HG03103 (cell line): Measurements from ENCODE around the gene CD1D.
"Not testable (repeated sequence)": the region's sequence is repeated elsewhere in the genome, so short reads cannot be mapped to it uniquely, and the experiment has no call there.

Experiments
- ATAC-seq: cut with Tn5 transposase; IDR thresholded peaks from one replicate; pipeline ENCODE4 v1.9.1; 2021; ENCODE audit warnings: low read depth; ENCODE audit not compliant: unreplicated experiment

The CD1D gene

DNA sequence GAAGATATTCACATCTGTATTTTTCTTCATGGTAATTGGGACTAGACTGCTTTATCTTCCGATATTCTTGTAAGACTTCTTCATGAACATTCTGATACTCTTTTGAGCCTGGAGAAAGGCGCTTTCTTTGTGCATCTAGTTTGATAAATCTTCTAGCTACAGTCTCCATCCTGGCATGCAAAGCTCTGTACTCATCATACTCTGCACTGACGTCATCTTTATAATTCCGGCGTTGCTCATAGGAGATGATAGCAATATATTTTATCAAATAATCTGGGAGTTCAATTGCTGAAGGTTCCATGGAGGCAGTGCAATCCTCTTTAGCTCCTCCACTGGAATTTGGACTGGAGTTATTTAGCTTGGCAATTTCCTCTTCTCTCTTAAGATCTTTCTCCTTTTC, 4.8 kb upstream of the CD1D start:
- not testable (repeated sequence) for ATAC-seq

- no peak for ATAC-seq
Observed at GRCh38 chr1:158176399-158176798, 4.3 kb upstream of the CD1D start.

GRCh38 chr1:158176849-158177699, 3.6 kb upstream of the CD1D start:
- ATAC-seq = not testable (repeated sequence)

DNA sequence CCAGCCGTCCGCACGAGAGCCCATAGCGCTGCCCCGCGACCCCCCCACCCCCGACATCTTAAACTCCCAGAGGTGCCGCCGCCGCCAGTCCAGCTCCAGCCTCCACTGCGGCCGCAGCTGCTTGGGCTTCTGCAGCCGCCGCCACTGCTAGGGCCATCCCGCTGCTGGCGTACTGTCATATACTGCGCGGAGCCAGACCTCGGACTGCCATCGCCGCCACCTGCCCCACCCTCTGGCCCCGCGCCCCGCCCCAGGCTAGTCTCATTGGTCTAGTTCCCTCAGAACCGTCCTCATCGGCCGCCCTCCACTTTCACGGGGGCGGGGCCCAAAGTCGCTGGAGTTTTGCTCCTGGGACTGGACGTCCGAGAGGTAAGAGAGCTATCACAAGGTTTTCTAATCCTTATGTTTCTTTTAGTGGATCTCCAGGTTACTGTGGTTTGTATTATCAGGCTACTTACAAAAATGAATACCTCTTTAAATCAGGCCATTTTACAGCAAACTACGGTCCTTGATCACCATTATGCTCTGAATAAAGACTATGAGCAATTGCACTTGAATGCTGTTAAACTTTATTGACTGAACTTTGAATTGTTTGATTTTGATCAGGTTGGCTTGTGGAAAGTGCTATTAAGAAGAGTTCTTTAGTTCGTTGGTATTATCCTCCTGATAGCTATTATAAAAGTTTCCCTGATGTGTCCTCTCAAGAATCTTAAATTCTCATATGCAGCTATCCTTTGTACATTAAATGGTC, 2.8 kb upstream of the CD1D start:
- ATAC-seq = no peak

GRCh38 chr1:158179301-158180041, 1.2 kb upstream of the CD1D start:
- ATAC-seq = peak; percentile 83

DNA sequence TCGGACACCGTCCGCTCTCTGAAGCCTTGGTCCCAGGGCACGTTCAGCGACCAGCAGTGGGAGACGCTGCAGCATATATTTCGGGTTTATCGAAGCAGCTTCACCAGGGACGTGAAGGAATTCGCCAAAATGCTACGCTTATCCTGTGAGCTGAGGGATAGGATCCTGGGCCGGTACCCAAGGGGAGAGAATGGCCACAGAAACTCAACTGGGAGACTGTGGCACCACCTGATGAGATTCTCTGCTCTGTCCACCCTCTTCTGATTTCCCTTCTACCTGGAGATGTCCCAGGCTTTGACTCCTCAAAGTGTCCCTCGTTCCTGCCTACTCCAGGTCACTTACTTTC, 855 bp downstream of the CD1D start:
- no peak for ATAC-seq

GRCh38 chr1:158185770-158186169, 5.1 kb downstream of the CD1D start:
- ATAC-seq = no peak

- ATAC-seq = no peak
Observed at GRCh38 chr1:158186180-158186579, 5.5 kb downstream of the CD1D start.

DNA sequence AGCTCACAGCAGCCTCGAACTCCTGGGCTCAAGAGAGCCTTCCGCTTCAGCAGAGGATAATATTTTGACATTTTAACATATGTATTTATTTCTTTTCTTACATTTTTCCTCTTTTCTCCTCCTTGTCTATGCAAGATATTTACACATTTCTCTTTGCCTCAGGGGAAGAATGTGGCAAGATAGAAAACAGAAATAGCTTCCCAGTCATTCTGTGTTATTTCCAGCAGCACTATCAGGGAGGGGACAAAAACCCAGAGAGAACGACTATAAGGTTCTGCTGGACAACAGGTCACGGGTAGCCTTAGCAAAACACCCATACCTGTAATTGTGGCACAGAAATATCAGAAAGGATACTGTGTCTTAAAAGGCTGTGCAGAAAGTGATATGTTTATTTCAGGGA, 7.9 kb downstream of the CD1D start:
- ATAC-seq = no peak

DNA sequence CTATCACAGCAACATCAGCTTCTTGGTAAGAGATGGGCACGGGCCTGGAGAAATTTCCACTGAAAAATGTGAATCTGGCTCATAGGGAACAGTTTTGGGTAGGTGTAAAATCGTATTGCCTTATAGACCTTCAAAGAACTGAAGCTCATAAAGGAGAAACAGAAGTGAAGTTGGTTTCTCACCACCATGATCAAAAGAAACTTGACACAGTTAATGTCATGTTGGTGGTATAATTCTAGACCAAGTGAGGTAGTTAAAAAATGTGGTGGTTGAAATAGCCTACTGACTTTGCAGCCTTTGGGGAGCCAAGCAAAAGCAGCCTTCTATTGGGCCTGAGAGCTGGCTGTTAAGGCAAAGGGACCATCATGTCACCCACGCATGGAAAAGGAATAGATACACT, 8.9 kb downstream of the CD1D start:
- ATAC-seq = no peak

GRCh38 chr1:158191299-158191698, 10.6 kb downstream of the CD1D start:
- no peak for ATAC-seq

DNA sequence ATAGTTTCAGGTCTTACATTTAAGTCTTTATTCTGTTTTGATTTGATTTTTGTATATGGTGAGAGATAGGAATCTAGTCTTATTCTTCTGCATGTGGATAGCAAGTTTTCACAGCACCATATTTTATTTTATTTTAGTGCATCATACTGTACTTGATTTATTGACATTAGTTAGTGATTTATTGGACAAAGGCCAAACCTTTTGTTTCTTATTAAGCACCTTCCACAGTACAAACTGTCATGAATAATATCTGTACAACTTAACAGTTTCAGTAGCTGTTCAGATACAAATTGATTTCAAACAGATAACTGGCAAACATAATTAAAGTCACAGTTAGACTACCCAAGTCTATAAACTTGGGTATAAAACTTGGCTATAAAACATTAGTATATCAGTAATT, 15.8 kb downstream of the CD1D start:
- ATAC-seq = no peak

GRCh38 chr1:158199849-158200248, 19.2 kb downstream of the CD1D start:
- no peak for ATAC-seq

- ATAC-seq = no peak
Observed at GRCh38 chr1:158200527-158200926, 19.8 kb downstream of the CD1D start.

GRCh38 chr1:158203693-158204457, 23.2 kb downstream of the CD1D start:
- ATAC-seq = peak; percentile 60

DNA sequence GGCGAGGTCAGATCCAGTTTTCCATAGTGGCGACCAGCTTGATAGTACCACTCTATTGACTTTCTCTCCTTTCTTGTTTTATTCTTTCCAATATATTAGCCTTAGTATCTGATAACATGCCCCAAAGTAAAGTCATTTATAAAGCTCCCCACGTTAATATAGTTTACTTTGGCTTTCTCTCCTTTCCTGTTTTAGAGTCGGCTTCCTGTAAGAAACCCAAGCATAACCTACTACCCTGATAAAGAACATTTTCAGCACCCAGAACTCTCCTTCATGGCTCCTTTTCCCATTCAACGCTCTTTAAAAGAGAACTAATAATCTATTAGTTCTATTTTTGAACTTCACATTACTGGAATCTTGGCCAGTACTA, 23.7 kb downstream of the CD1D start:
- ATAC-seq = no peak

GRCh38 chr1:158208586-158209116, 28.0 kb downstream of the CD1D start:
- ATAC-seq = no peak

DNA sequence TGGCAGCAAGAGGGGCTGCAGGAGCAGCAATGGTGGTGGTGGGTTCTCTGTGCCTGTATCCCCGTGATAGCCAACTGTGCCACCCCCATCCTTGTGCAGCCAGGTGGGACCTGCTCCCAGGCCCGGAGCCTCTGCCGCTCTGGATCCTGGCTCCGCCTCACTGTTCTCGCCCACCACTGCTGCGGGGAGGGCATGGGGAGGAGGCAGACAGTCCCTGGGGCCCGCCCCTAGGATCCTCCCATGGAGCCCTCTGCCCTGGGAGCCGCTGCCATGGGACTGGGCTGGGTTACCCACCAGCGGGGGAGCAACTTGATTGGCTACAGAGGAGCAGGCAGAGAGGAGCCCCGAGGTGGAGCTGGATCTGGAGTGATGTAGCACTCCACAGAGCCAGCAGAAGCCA, 31.6 kb downstream of the CD1D start:
- ATAC-seq = no peak

GRCh38 chr1:158223445-158223844, 42.8 kb downstream of the CD1D start:
- ATAC-seq = not testable (repeated sequence)

DNA sequence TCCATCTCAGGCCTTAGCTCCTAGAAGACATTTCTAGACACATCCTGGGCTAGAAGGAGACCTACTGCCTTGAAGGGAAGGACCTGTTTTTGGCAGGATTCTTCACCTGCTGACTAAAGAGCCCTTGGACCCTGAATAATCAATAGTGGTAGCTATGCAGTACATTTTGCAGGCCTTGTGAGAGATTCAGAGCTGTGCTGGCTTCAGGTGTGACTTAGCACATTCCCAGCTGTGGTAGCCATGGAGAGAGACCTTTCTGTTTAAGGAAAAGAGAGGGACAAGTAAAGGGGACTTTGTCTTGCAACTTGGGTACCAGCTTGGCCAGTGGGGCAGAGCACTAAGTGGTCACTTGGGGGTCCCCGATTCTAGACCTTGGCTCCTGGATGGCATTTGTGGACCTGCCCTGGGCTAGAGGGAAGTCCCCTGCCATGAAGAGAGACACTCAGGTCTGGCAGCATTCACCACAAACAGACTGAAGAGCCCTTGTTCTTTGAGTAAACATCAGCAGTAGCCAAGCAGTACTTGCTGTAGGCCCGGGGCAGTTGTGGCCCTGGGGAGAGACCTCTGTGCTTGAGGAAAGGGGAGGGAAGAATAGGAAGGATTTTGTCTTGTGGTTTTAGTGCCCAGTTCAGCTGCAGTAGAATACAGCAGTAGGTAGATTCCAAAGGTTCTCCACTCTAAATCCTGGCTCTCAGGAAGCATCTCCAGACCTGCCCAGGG, 47.4 kb downstream of the CD1D start:
- no peak for ATAC-seq
